D341Med (cell line): ENCODE measurements around the gene NFIB.

ENCODE experiments used
- DNase-seq: peaks from one replicate; pipeline ENCODE4 v3.0.0; 2012; ENCODE audit warnings: low spot score

Gene NFIB

DNA sequence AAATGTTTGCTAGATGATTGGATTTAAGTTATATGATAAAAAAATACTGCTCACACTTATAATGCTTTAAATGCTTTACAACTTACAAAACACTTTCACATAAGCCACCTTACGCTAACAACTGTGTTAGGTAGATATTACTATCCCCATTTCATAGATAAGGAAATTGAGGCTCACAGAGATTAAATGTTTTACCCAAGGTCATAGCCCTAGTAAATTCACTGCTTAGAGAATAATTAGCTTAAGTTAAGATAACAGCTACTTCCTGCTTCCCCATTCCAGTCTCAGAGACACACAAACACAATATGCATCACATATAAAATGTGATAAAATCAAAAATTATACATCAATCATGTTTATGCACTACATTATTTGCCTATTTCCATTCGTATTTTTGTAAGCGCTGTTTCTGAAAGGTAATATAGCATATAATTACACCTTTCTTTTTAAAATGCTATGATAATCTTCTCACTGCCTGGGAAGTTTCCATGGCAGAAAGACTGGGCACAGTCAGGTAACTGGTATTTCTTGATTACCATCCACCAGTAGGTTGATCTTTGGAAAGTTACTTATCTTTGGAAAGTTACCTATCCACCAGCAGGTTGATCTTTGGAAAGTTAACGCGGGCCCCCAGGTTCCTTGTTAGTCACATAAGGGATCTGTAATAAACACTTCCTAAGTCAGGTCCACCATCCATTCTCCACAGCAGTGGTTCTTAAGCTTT is 101.1 kb downstream of the NFIB start:
- no peak for DNase-seq

DNA sequence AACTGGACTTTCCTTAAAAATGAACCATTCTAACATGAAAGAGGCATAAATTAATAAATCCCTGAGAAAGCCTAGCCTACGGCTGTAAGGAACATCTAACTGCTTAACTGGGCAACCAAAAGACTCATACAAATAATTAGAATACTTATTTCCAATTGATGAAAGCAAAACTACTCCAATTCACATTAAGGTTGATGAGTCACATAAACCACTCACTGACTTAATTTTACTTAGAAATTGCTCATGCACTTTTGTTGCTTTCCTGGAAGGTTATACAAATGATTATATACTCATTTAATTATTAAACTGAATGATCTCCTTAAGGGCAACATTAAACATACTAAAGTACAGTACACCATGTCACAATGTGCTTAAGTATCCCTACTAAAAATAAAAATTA is 101.9 kb downstream of the NFIB start:
- DNase-seq = no peak

DNA sequence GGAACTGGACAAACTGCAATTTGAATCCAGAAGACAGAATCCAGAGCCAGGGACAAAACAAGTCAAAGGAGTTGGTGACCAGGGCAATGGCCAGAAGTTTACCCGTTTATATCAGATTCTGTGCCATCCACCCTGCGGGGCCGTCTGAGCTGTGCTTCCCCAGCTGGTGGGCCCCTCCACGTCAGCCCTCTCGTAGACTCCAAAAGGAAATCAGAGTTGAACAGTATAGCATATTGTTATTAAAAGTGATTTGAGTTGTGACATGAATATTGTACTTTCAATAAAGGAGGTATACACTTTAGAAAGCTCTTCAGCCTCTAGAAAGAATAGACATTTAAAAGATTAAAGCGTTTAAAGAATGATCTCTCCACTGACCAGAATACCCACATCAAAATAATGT is 102.4 kb downstream of the NFIB start:
- no peak for DNase-seq

DNA sequence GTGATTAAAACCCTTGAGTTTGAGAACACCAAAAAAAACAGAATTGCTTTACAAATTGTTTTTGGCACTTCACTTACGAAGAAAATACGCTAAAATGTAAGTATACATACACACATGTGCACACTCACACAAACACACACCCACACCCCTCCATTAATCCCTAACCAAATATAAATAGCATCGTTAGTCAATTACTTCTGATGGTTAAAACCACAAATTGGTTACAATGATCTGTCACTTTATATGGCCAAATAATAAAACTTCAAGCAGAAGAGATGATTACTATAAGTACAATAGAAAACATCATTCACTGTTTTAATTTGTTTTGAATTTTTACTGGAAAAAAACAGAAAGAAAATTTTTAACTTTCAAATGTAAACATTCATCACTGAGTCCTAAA is 103.5 kb downstream of the NFIB start:
- DNase-seq = no peak

DNA sequence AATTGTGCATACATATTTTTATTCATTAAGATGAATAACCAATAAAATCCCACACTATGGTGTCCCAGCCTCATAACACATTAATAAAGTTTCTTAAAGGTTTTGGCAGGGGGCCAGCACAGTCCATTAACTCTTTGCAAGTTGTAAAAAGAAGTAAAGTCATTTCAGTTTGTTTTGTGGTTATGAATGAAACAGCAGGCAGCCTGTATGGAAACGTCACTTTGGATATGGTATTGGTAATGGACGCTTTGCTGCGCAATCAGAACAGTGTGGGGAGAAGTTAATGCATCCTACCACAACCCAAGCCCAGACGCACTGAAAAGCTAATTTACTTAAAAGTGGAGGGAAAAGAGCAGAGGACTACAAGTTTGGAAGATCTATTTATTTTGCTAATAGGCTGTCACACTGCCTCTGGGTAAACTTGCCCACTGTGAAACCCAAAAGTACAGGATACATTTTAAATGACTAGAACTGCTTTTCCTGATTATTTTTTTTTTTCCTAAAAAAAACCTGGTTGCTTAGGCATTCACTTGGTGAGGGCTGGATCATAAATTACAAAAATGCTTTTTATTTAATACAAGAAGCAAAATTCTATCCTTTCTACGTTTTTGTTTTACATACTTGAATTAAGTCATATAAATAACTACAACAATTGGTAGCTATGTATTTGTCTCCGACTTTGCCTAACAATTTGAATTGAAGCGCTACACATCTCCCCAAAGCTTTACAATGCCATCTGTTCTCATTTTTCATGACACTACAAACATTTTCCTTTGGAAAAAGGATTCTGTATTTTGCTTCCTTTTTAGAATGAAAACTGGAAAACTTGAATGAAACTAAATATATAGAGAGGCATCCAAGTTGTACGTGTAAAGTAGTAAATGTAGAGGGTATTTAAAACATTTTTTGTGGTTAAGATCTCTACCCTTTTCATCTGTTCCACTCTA is 104.3 kb downstream of the NFIB start:
- DNase-seq = no peak

DNA sequence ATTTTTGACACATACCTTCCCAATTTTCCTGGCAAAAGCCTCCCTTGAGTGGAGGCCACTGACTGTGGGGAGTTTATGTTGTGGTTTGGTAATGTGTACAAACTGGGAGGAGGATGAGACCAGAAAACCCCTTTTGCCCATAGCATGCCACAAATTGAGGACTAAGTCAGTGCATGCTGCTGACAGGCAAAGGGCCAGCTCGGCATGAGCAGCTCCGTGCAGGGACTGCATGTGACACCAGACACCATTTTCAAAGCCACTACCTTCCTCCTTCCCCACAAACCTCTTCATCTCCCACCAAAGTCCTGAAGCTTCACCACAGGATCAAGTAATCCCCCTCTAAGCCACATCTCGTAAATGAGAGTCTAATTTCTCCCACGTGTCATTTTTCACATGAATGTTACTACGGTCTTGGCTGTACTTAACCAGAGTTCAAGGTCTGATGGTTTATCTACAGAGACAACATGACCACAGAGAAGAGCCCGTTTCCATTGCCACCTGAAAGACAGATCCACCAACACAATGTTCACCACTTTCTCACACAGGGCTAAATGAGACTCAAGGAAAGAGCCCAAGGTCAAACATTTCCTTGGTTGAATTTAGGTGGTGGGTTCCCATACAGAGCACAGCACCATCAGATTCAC is 106.5 kb downstream of the NFIB start:
- DNase-seq = no peak

DNA sequence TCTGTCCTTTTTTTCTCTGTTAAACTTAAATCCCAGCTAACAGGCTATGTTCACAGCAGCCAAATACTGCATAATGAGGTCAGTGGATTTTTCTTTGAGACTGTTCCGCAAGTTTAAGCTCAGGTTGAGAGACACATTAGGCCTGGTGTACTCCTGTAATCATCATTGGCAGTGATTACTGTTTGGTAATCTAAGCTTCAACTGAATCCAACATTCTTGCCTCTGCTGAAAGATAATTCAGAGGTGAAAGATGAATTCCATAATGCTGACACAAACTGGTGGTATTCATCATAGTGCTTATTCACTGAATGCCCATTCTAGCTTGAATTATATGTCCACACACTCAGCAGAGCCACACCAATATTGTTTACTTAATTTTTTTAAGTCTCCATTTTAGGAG is 108.5 kb downstream of the NFIB start:
- DNase-seq = no peak

DNA sequence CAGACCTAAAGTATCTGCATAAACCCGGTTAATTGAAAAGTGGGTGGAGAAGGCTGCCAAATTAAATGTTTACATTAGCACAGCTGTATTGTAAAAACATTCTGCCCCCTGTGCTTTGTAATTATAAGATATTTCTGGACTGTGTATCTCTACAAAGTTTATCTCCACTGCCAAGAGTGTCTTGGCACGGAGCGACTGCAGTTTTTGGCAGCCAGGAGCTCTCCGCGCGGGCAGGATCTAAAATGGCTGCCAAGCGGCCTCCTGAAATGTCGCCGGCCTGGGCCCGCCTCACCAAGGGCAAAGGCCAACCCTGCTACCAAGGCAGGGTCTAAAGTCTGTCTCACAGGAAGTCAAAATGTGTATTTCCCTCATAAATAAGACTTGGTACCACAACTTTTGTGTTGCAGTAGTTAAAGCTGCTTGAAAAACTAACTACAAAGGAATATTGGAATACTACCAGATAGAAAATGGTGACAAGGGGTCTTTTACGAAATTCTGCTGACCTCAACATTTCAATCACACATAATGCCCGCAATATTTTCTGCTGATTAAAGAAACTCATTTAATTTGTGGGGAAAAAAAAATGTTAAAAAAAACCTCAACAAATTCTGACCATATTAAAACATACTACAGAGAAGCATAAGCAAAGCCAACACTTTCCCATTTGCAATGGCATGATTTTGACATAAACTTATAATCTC is 110.4 kb downstream of the NFIB start:
- DNase-seq = no peak

DNA sequence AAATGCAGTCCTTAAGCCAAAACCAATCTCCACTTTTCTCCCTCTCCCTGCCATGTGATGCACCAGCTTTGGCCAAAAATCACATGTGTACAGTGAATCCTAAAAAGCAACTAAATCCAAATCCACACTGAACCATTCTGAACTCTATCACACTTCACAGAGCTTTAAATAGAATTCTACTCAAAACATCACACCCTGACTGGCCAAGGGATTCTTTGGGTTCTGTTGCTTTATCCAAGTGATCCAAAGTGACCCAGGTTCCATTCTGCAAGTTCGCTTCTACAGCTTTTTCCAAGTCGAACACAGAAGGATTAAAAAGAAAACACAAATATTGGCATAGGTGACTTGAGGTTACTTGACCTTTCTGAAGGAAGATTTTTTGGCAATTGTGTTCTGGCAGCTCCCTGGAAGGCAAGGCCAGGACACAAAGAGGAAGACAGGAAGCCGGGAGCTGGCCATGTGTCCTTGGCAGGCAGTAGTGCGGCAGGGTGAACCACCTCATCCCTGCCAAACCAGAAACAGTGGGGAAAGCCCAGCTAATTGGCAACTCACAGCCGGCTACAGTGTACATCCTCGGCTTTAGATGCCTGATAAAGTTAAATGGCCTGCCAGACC is 115.0 kb downstream of the NFIB start:
- DNase-seq = peak; percentile 40

DNA sequence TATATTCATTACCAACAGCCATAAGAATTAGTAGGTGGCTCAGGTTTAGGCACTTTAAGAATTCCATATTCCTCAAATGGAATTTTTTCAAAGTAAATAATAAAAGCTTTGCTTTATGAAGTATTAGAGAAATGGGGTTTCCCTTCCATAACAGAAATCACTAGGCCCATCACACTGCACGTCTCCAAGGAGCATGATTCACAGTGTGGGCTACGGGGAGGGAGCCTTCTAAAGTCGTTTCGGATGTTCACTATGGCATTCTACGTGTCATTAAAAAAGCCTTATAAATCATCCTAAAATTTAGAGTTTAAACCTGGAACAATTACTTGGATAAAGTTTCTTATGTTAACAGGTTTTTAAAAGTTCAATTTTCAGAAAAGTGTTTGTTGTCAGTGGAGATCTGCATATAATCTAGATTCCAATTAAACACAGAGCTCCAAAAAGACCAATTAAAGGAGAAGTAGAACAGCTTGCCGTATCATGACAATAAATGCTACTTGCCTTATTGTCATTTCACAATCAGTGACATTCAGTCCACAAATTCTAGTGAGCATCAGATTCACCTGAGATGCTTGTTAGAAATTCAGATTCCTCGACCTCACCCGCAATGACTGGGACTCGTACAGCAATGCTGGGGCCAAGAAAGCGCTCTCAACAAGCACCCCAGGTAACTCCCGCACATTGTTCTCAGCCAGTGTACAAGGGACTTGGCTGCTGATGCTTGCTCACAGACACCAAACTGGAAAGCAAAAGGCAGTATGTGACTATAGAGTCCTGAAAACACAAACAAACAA is 115.7 kb downstream of the NFIB start:
- DNase-seq = no peak

DNA sequence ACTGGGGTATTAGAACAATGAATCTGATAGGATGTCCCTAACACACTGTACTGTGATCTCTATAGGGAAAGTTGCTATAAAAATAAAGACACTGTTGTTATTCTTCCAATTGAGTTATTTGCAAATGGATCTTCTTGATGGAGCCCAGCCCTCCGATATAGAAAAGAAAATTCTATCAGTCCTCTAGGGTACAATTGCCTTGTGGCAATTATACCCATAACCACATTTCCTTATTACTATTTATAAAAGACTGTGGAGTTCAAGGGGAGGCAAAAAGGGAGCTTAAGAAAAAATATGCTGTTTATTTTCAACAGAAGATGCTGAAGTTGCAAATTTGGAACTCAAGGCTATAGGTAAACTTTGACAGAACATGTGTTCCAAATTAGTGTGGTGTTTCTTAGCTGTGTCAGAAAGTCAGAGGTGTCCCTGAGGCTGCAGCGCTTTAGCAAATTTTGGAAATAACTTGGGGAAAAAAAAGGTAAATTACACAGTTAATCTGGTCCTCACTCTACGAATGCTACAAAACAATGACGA is 116.5 kb downstream of the NFIB start:
- no peak for DNase-seq

DNA sequence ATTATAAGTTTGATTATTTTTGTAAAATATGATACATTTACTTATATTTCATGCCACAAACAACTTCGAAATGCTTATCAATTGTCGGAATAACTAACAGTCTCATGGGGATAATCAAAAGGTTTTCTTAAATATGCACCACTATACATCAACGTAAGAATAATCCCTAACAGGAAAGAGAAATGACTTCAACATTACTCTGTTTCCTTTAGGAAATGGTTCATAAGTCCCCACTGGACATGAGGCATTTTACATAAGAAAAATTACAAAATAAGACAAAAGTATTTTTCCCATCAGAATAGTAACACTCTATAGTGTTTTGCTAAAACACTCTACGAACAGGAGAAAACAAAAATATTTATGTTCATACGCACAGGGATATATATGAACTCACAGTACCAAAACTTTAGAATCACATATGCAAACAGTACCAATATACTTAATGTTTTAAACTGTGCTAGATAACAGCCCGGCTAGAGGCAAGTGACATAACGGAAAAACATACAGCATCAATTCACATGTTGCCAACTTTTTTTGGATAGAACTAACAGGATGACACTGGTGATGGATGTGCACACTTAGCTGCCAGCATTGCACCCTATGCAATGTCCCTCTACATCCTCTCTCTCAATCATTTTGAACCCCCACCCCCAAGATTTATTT is 120.5 kb downstream of the NFIB start:
- DNase-seq = no peak

DNA sequence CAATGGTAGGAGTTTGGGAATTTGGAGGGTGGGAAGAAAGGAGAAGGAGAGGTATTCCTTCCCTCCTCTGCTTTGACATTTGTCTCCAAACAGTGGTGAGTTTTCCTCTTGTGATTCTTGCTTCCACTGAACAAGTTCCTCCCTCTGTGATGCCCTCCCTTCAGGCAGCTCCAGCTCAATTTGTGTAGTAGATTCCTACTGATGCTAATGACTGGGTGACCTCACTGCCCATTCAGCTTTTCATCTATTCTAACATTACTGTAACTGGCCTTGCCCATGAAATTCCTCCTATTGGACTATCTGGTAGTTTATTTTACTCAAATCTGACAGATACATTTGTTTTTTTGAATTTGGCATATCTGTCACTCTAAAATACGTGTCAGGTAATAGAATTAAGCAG is 121.4 kb downstream of the NFIB start:
- no peak for DNase-seq

DNA sequence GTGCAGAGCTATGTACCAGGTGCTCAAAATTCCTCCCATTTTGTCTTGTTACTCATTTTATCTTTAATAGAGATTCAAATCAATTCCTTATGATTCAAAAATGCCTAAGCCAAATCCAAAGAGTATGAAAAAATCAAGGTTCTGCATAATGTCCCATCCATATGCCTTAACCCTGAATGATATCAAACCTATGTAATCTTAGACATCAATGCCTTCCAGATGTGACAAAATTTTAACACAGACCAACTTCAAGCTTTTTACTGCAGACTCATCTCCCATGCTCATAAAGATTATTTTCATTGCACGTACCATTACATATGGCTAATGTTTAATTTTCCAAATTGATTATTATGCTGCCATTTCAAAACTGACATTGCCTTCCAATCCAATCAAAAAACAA is 122.4 kb downstream of the NFIB start:
- no peak for DNase-seq

DNA sequence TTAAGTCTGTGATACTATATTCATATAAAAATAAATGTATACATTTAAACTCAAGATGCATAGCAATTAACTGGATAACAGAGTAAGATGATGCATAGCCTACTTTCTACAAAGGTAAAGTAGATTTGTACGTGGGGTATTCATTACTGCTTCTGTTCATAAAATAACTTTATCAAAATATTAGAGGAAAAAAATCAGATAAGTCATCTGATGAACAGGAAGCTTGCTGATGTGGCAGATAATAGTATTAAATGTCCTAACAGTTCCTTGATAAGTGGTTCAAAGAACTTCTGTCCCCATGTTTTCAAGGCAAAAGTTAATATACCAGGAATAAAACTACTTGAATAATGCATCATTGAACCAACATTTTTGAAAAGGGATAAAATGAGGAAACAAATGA is 123.7 kb downstream of the NFIB start:
- DNase-seq = no peak

DNA sequence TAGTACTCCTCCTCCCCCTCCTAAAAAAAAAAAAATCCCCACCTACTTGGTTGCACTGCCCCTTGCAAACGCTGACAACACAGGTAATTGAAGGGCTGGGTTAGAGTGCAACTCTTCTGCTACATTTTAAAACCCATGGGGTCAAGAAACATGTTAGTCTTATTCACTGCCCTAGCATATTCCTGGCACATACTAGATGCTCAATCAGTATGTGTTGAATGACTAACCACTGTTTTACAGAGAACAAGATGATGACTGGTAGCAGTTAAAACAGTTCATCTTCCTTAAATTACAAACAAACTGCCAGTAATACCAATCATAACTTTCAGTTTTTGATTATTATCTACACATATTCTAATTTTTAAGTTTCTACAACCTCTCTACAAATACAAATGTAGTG is 124.4 kb downstream of the NFIB start:
- DNase-seq = no peak

DNA sequence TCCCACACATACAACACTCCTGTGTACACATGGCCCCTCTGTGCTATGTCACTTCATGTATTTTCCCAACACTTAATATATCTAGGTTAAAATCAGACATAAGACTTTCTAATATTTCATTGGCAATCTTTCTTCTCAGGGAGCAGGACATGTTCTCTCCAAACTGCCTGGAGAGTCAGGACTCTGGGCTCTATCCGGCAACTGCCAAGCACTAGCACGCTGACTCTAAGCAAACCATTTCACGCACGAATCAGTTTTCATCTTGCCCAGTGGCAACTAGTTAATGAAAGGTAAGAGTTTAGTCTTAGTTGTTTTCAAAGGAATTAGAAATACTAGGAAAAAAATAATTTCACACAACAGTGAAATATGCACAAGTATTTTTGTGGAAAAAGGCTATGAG is 124.8 kb downstream of the NFIB start:
- DNase-seq = no peak

DNA sequence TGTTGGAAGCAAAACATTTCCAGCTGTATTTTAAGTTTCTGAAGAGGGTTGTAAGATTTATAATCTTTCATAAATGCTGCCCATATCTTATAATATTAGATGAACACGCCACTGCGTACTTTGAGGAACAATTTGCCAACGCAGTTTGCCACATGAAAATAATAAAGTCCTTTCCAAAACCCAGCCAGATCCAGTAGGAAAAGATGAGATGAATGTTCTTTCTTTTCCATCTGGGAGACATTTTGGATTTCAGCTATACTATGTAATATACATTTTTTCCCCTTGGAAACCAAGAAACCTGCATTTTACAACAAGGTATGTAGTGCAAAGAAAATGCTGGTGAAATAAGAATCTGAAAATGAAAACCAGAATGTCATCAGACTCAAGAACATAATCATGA is 125.4 kb downstream of the NFIB start:
- DNase-seq = no peak

DNA sequence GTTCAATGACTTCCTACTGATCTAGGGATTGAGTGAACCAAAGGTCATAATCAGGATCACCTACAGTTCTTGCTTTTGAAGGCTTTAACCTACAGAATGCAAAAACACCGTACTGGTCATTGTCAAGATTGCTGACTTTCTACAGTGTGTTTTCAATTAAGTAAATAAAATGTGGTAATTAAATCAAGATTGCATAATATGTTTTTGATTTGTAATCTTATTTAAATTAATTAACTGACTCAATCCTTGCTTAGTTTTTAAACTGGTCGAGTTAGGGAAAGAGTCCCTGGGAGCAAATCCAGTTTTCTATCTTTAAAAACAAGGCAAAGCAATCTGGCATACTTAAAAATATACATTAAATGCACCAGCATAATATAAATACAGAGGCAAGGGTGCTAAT is 125.9 kb downstream of the NFIB start:
- DNase-seq = no peak

DNA sequence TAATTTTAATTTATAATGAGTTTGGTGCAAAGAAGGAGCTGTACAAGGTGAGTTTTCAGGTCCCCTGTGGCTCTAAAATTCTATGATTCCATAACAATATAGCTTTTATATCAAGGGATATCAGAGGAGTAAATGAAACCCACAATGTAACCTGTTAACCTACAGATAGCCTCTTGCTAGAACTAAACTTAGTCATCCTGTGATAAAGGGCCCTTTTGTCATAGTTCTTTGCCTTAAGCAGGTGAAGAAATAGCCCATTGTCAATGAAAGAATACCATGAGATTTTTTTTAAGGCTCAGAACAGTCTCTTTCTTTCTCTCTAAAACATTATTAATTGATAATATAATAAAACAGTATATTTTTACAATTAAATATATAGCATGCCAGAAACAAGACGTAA is 127.8 kb downstream of the NFIB start:
- DNase-seq = no peak
